DND-41 (cell line): ENCODE data around the gene RPS17.

Experiments used
- EZH2 ChIP-seq: IDR thresholded peaks from 3 replicates; pipeline ENCODE4 v1.6.1; 2012; ENCODE audit warnings: borderline replicate concordance, low read depth, mild to moderate bottlenecking, moderate library complexity, low read length, inconsistent platforms; ENCODE audit not compliant: severe bottlenecking
- TF ChIP-seq, protein P1 (sequence below): IDR thresholded peaks from 2 replicates; pipeline ENCODE4 v1.5.1; 2012; ENCODE audit warnings: borderline replicate concordance, low read length, moderate library complexity, mild to moderate bottlenecking; ENCODE audit not compliant: poor library complexity, severe bottlenecking; ENCODE audit errors: extremely low read depth

DNA sequence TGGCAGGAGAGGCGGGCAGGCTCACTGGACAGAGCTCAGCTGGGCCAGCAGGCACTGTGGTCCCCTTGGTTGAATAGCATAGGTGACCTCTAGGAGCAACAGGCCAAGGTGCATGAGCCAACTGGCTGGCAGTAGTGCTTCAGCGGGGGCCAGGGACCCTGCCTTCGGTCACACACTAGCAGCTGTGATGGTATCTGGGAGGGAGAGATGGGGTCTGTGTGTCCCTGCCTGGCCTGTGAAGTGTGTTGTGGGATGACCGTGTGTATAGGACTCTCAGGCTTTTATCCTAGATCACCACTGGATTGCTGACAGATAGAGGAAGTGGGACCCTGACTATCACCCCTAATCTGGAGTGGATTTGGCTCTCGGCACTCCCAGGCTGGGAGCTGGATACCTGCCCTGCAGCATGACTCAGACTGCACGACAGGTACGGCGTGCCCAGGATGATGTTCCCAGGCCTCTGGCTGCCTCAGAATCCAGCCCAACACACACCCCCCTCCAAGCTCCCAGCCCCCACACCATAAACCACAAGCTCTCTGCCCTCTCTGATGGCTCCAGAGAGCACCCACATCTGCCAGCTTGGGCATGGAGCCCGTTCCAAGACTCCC, 7.8 kb downstream of the RPS17 start:
- TF ChIP-seq, protein P1, sequence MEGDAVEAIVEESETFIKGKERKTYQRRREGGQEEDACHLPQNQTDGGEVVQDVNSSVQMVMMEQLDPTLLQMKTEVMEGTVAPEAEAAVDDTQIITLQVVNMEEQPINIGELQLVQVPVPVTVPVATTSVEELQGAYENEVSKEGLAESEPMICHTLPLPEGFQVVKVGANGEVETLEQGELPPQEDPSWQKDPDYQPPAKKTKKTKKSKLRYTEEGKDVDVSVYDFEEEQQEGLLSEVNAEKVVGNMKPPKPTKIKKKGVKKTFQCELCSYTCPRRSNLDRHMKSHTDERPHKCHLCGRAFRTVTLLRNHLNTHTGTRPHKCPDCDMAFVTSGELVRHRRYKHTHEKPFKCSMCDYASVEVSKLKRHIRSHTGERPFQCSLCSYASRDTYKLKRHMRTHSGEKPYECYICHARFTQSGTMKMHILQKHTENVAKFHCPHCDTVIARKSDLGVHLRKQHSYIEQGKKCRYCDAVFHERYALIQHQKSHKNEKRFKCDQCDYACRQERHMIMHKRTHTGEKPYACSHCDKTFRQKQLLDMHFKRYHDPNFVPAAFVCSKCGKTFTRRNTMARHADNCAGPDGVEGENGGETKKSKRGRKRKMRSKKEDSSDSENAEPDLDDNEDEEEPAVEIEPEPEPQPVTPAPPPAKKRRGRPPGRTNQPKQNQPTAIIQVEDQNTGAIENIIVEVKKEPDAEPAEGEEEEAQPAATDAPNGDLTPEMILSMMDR, result no peak
- no peak for TF ChIP-seq EZH2
